Subcutaneous preadipocyte (primary cell): ENCODE measurements around the gene ERH. TPM values are rescaled to one million over a fixed set of nuclear protein-coding genes. Genes with fewer than 3 reads are reported as not detected.

Experiments used
- total RNA-seq: library from RNA; depleted of rRNA; stranded (reverse); fragments of >200 nt; gene quantifications from 2 replicates; pipeline ENCODE4 v1.2.3, GENCODE V29; 2012

Gene ERH
- total RNA-seq, result 119 and 124 TPM in 2 replicates

DNA sequence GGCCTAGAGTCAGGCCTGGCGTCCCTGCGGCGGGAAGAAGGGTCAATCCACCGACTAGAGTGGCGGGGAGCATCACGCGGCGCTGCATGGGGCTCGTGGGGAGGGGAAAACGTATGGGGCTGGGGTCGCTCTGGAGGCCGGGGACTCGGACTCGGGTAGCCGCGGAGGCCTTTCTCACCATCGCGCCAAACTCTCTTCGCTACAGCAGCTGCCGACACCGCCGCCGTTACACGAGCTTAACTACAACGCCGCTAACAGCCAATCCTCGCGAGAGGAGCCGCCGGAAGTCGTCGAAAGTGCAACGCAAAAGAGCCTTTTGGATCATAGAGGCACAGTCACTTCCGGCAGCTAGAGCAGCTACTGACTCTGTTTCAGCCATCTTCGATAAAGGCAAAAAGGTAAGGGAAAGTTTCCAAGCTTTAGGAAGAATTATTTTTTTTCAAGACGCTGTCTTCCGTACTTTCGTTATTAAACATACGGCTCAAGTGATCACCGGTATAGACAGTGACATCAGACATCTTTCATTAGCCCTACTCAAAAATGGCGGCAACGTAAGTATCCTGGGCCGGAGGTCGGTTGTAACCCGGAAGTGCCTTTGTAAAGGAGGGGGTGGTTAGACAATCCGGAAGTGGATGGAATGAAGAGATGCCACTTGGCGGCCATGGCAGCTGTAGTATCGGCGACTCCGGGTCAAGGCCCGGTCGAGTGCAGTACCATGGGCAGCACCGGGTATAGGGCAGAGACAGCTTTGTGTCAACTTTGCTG is at the start of gene ERH, which contains the start of gene SLC39A9:
Gene ERH (minus strand): TSS at position 247 of the 765 bp plus-strand sequence. CDS start 66 bp downstream, at position 181.
Gene SLC39A9 (plus strand): TSS at position 640 of the 765 bp plus-strand sequence. CDS start 678 bp downstream, outside the sequence.

Other genes starting within 250 kb of the ERH start
- gene DCAF5, start 245.2 kb downstream of the ERH start, total RNA-seq, result 18.8 and 20.9 TPM in 2 replicates
- gene EXD2, start 206.8 kb downstream of the ERH start, total RNA-seq, result 15.1 and 17.4 TPM in 2 replicates
- 2.3 and 3.3 TPM in 2 replicates for gene GALNT16, start 138.1 kb downstream of the ERH start, total RNA-seq
- gene SLC39A9, start 393 bp upstream of the ERH start, total RNA-seq, result 80.1 and 116 TPM in 2 replicates
- gene PLEKHD1, start 86.4 kb upstream of the ERH start, total RNA-seq, result under 0.01 TPM in 1 of 2 replicates, not detected in the other
- gene CCDC177, start 176.6 kb upstream of the ERH start, total RNA-seq, result not detected in 2 replicates
- 4.4 and 5.5 TPM in 2 replicates for gene SUSD6, start 213.3 kb upstream of the ERH start, total RNA-seq